Common myeloid progenitor, CD34-positive (primary cell): ENCODE data around the gene CKM.
"Not testable (repeated sequence)": the region's sequence is repeated elsewhere in the genome, so short reads cannot be mapped to it uniquely, and the experiment has no call there.

Experiments used
- CTCF ChIA-PET: fragments of 350-600 bp; sonication (Branson Sonifier 250); formaldehyde crosslinking; loops from one replicate; lab custom pipeline; 2021; ENCODE audit warnings: antibody characterized with exemption; lab: Charles Lee
- POLR2A ChIA-PET: fragments of 350-600 bp; sonication (Branson Sonifier 250); formaldehyde crosslinking; loops from one replicate; lab custom pipeline; 2021; ENCODE audit warnings: antibody characterized with exemption; lab: Charles Lee
- DNase-seq, 3 donors: peaks; one replicate each; pipeline versions ENCODE4 v3.0.0 to v3.0.0-alpha.2; 2013
- H3K27ac ChIP-seq, 2 experiments: 1 replicate in 1 of 2; 2 replicates in 1 of 2; pipeline ENCODE4 v1.7.0; 2013; ENCODE audit warnings: inconsistent platforms in 2 of 2, low read length in 2 of 2, mild to moderate bottlenecking in 2 of 2, low read depth in 1 of 2, moderate library complexity in 1 of 2; ENCODE audit not compliant: severe bottlenecking in 2 of 2, insufficient read depth in 1 of 2, poor library complexity in 1 of 2
- H3K27me3 ChIP-seq, 5 experiments: replicated peaks in 2 of 5; 1 replicate in 3 of 5; 2 replicates in 2 of 5; pipeline versions ENCODE4 v1.6.1 to v1.7.0; 2013; ENCODE audit warnings: low read length in 4 of 5, mild to moderate bottlenecking in 2 of 5, moderate library complexity in 2 of 5, inconsistent platforms in 1 of 5; ENCODE audit not compliant: insufficient read depth in 5 of 5, control insufficient read depth in 4 of 5
- H3K36me3 ChIP-seq, 4 experiments: 1 replicate in 2 of 4; 2 replicates in 2 of 4; pipeline versions ENCODE4 v1.6.1 to v1.7.0; 2013; ENCODE audit warnings: low read length in 3 of 4, control low read depth in 1 of 4, mild to moderate bottlenecking in 1 of 4; ENCODE audit not compliant: control insufficient read depth in 4 of 4, insufficient read depth in 4 of 4
- H3K4me1 ChIP-seq, 4 experiments: 1 replicate in 3 of 4; 2 replicates in 1 of 4; pipeline versions ENCODE4 v1.6.1 to v1.7.1; 2013; ENCODE audit warnings: low read length in 3 of 4, mild to moderate bottlenecking in 3 of 4, control low read depth in 1 of 4, inconsistent platforms in 1 of 4, moderate library complexity in 1 of 4; ENCODE audit not compliant: control insufficient read depth in 4 of 4, insufficient read depth in 4 of 4; ENCODE audit errors: control extremely low read depth in 1 of 4
- H3K4me3 ChIP-seq, 7 experiments: 1 replicate in 4 of 7; 2 replicates in 3 of 7; pipeline versions ENCODE4 v1.5.1 to v1.7.0; 2013; ENCODE audit warnings: mild to moderate bottlenecking in 7 of 7, low read length in 6 of 7, moderate library complexity in 6 of 7, inconsistent platforms in 2 of 7, low read depth in 2 of 7, control low read depth in 1 of 7; ENCODE audit not compliant: insufficient read depth in 4 of 7, control insufficient read depth in 1 of 7; ENCODE audit errors: extremely low read depth in 1 of 7
- H3K9me3 ChIP-seq, 5 experiments: 1 replicate in 4 of 5; 2 replicates in 1 of 5; pipeline versions ENCODE4 v1.6.1 to v1.7.1; 2013; ENCODE audit warnings: low read length in 4 of 5, mild to moderate bottlenecking in 2 of 5, inconsistent platforms in 1 of 5, low read depth in 1 of 5, moderate library complexity in 1 of 5; ENCODE audit not compliant: control insufficient read depth in 4 of 5, insufficient read depth in 2 of 5; ENCODE audit errors: control extremely low read depth in 1 of 5
- WGBS: methylation state at CpG from one replicate; pipeline ENCODE4 v1.1.5; 2013; ENCODE audit not compliant: insufficient coverage; 5-methylcytosine and 5-hydroxymethylcytosine counted together

The CKM gene

DNA sequence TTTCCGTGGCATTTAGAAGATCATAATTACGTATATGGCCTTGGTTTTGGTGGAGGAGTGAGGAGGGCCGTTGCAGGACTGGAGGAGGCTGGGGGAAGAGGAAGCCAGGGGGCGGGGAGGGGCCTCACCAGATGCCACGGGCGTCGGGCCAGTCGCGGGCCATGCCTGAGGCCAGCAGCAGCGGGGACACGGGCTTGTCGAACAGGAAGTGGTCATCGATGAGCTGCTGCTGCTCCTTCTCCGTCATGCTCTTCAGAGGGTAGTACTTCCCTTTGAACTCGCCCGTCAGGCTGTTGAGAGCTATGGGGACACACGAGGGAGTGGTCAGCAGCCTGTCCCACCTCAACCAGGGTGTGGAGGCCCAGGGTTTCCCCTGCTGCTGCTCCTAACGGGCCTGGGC lies 11.1 kb downstream of the CKM start:
- no peak overlapping the region for H3K27ac ChIP-seq
- POLR2A ChIA-PET: no interaction called here
- peaks cover 0 to 3% (median 3%) of the 10 kb centered on the region in 4 experiments for H3K4me1 ChIP-seq
- DNase-seq: peak in 2 of 3 donors; percentile 46 to 61
- 25% methylated on average over 18 of the region's 18 CpGs for WGBS
- no peaks in the 10 kb centered on the region for H3K9me3 ChIP-seq
- peaks cover 0 to 18% (median 0%) of the 10 kb centered on the region in 5 experiments for H3K27me3 ChIP-seq
- no peaks in the 10 kb centered on the region for H3K36me3 ChIP-seq
- CTCF ChIA-PET: interaction anchor here (1.0 kb wide), 1 partner anchor 22 kb away, joined by 4 read pairs; no protein-coding TSS in a partner anchor
- no peak overlapping the region for H3K4me3 ChIP-seq

DNA sequence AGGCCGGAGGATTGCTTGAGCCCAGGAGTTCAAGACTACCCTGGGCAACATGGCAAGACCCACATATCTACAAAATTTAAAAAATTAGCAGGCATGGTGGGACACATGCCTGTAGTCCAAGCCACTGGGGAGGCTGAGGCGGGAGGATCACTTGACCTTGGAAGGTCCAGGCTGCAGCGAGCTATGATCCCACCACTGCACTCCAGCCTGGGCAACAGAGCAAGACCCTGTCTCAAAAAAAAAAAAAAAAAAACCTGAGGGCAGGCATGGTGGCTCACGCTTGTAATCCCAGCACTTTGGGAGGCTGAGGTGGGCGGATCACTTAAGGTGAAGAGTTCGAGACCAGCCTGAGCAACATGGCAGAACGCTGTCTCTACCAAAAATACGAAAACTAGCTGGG lies 13.4 kb downstream of the CKM start:
- ChIA-PET CTCF (interaction anchor here (0.6 to 1.4 kb wide), 2 partner anchors 29 to 243 kb away, joined by 3 read pairs; no protein-coding TSS in a partner anchor), POLR2A (interaction anchor here (0.6 kb wide), 1 partner anchor 10 kb away, joined by 5 read pairs; no protein-coding TSS in a partner anchor)
- not testable (repeated sequence) for H3K27me3 ChIP-seq, H3K9me3 ChIP-seq, H3K4me1 ChIP-seq, DNase-seq, H3K4me3 ChIP-seq, H3K27ac ChIP-seq, H3K36me3 ChIP-seq
- WGBS: 95% methylated on average over 5 of the region's 8 CpGs

DNA sequence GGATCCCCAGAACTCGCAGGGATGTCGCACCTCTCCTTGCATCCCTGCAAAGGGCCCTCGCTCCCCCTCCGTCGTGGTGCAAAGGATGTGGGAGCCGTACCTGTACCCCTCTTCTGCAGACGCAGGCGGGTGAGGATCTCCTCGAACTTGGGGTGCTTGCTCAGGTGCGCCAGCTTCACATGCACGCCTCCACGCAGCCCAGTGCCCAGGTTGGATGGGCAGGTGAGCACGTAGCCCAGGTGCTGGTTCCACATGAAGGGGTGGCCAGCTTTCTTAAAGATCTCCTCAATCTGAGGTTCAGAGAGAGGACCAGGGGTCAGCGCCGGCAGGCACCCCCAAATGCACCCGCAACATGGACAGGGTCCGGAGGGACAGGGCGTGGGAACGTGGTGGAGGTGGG lies 15.3 kb downstream of the CKM start:
- H3K4me3 ChIP-seq: no peak overlapping the region
- H3K9me3 ChIP-seq: no peaks in the 10 kb centered on the region
- 89% methylated on average over 19 of the region's 19 CpGs for WGBS
- ChIA-PET POLR2A (no interaction called here), CTCF (no interaction called here)
- H3K4me1 ChIP-seq: peaks cover 0 to 3% (median 3%) of the 10 kb centered on the region in 4 experiments
- H3K27me3 ChIP-seq: peaks cover 0 to 2% (median 0%) of the 10 kb centered on the region in 5 experiments
- DNase-seq: no peak
- no peak overlapping the region for H3K27ac ChIP-seq
- H3K36me3 ChIP-seq: peaks cover 0 to 2% (median 0%) of the 10 kb centered on the region in 4 experiments

DNA sequence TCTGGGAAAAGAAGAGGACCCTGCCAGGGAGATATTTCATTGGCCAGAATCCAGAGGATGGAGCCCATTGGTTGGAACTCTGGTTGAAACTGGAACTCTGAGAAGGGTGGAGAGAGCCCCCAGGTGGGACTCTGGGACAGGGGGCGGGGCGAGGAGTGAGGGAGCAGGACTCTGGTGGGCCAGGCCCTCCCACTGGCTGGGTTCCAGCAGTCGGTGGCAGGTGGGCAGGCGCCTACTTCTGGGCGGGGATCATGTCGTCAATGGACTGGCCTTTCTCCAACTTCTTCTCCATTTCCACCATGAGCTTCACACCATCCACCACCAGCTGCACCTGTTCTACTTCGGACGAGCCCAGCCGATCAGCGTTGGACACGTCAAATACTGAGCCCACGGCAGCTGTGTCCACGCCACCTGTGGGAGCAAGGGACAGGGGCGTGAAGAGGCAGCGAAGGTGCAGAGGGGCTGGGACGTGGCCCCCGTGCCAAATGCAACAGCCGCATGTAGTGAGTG lies 16.1 kb downstream of the CKM start:
- no peak overlapping the region for H3K4me3 ChIP-seq
- CTCF ChIA-PET: interaction anchor here (0.9 to 1.0 kb wide), 3 partner anchors 32 to 174 kb away, joined by 3 read pairs; no protein-coding TSS in a partner anchor
- POLR2A ChIA-PET: no interaction called here

DNA sequence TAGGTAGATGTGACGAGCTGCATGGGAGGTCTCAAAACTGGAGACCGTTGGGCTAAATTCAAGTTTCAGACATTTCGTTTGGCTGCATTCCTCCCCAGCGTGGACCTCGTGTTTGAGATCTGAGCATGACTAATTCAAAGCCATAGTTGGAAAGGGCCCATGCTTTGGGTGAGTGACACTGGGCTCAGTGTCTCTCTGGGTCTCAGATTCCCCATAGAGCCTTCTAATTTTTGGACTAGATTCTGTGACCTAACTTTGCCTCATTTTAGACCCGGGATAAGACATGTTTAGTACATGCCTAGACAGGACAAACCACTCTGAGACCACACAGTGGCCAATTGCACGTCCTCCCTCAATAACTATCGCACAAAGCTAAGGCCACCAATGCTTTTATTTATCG lies 16.6 kb downstream of the CKM start:
- Histone ChIP-seq H3K36me3 (peaks cover 0 to 3% (median 1%) of the 10 kb centered on the region in 4 experiments), H3K9me3 (no peaks in the 10 kb centered on the region), H3K4me1 (no peaks in the 10 kb centered on the region), H3K27me3 (peaks cover 0 to 2% (median 0%) of the 10 kb centered on the region in 5 experiments), H3K4me3 (no peak overlapping the region), H3K27ac (no peak overlapping the region)
- ChIA-PET CTCF (interaction anchor here (0.9 to 1.0 kb wide), 3 partner anchors 33 to 174 kb away, joined by 3 read pairs; no protein-coding TSS in a partner anchor), POLR2A (no interaction called here)
- WGBS: 79% methylated on average over 9 of the region's 9 CpGs
- no peak for DNase-seq

More for the DNA sequence above, 16.1 kb downstream of the CKM start:
- H3K27me3 ChIP-seq: peaks cover 0 to 2% (median 0%) of the 10 kb centered on the region in 5 experiments
- H3K9me3 ChIP-seq: no peaks in the 10 kb centered on the region
- peaks cover 0 to 3% (median 1%) of the 10 kb centered on the region in 4 experiments for H3K36me3 ChIP-seq
- DNase-seq: no peak
- WGBS: 80% methylated on average over 17 of the region's 18 CpGs
- peaks cover 0 to 3% (median 1%) of the 10 kb centered on the region in 4 experiments for H3K4me1 ChIP-seq
- H3K27ac ChIP-seq: no peak overlapping the region

DNA sequence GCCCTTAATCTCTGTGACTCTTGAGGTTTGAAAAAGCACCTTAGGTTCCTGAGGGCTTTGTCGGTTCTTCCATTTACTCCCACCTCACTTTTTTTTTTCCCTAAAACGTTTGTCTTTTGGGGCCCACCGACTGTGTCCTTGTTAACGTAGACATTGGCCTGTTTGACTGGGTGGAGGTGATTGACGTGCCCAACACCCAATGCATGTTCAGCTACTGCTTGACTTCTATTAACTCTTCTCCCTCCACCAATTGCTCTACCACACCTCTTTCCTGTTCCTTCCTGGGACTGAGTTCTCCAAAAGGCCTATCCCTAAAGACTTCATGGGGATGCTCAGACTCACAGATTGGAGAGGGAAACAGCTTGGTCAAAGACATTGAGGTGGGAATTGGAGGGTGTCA lies 17.3 kb downstream of the CKM start:
- WGBS: 57% methylated on average over 4 of the region's 5 CpGs
- Histone ChIP-seq H3K36me3 (peaks cover 0 to 8% (median 2%) of the 10 kb centered on the region in 4 experiments), H3K27ac (no peak overlapping the region), H3K27me3 (peaks cover 0 to 2% (median 0%) of the 10 kb centered on the region in 5 experiments), H3K4me3 (no peak overlapping the region), H3K9me3 (no peaks in the 10 kb centered on the region), H3K4me1 (no peaks in the 10 kb centered on the region)
- POLR2A ChIA-PET: no interaction called here
- CTCF ChIA-PET: no interaction called here
- DNase-seq: peak in 2 of 3 donors; percentile 34 to 38

DNA sequence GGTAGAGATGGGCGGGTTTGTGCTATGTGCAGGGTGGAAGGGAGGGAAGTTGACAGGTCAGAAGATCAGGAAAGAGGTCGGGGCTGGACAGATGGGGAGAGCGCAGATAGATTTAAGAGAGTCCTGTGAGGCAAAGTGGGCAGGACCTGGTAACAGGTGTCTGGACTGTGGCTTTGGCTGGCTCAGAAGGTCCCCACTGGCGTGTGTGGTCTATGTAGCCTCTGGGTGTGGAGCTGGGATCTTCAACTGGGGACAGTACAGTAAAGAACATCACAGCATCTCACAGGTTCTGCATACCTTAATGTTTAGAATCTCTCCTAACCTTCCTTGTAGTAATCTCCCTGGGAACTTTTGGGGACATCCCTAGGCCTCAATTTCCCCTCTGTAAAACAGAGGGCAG lies 17.7 kb downstream of the CKM start:
- peaks cover 0 to 9% (median 2%) of the 10 kb centered on the region in 4 experiments for H3K36me3 ChIP-seq
- peaks cover 0 to 2% (median 0%) of the 10 kb centered on the region in 5 experiments for H3K27me3 ChIP-seq
- H3K4me3 ChIP-seq: no peak overlapping the region
- no peaks in the 10 kb centered on the region for H3K9me3 ChIP-seq
- H3K27ac ChIP-seq: no peak overlapping the region
- WGBS: 89% methylated on average over 3 of the region's 4 CpGs
- CTCF ChIA-PET: no interaction called here
- POLR2A ChIA-PET: no interaction called here
- H3K4me1 ChIP-seq: no peaks in the 10 kb centered on the region
- DNase-seq: no peak
